Mucosa of rectum (tissue), 2 donors: Measurements from ENCODE around the gene BUD31.
A peak's percentile ranks its signal among the peaks of the same experiment; 100 is the strongest.

Experiments used
- H3K27ac ChIP-seq, 2 donors: one replicate each; pipeline ENCODE4 v1.7.0; 2013; ENCODE audit warnings: inconsistent platforms in 2 of 2, low read depth in 2 of 2, low read length in 2 of 2
- H3K27me3 ChIP-seq, 2 donors: one replicate each; pipeline ENCODE4 v1.7.0; 2013; ENCODE audit warnings: low read length in 2 of 2; ENCODE audit not compliant: control insufficient read depth in 2 of 2, insufficient read depth in 2 of 2
- H3K36me3 ChIP-seq, 2 donors: one replicate each; pipeline ENCODE4 v1.7.0; 2013; ENCODE audit warnings: low read length in 2 of 2; ENCODE audit not compliant: control insufficient read depth in 2 of 2, insufficient read depth in 2 of 2
- H3K4me1 ChIP-seq, 2 donors: one replicate each; pipeline ENCODE4 v1.7.0; 2013; ENCODE audit warnings: low read length in 2 of 2, mild to moderate bottlenecking in 1 of 2; ENCODE audit not compliant: control insufficient read depth in 2 of 2, insufficient read depth in 2 of 2
- H3K4me3 ChIP-seq, 2 donors: one replicate each; pipeline ENCODE4 v1.7.0; 2013; ENCODE audit warnings: low read length in 2 of 2
- H3K9ac ChIP-seq, 2 donors: one replicate each; pipeline ENCODE4 v1.7.0; 2013; ENCODE audit warnings: low read length in 2 of 2, low read depth in 1 of 2, mild to moderate bottlenecking in 1 of 2
- H3K9me3 ChIP-seq, 2 donors: one replicate each; pipeline ENCODE4 v1.7.0; 2013; ENCODE audit warnings: low read length in 2 of 2; ENCODE audit not compliant: control insufficient read depth in 2 of 2
- donor health status: healthy.
- donor health status: Normal muscosa, but diverticular disease.

Gene BUD31

DNA sequence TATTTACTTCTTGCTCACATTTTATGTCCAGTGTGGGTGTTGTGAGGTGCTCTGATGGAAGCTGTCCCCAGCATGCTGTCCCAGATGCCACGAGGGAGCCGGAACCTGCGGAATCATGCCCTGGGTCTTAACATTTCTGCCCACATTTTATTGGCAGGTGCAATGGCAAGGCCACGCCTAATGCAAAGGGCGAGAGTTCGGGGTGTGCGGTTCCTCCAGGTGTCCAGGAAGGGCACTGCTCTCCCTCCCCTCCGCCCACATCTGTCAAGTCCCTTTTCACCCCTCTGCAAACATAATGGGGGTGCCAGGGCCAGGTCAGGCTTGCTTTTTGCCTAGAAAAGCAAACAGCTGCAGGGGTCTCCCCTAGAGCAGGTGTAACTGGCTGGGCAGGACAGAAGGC, 16.7 kb upstream of the BUD31 start:
- H3K9me3 ChIP-seq = no peaks in the 10 kb centered on the region
- H3K27ac ChIP-seq = peak overlapping the region in 1 of 2 donors; percentile 66
- H3K36me3 ChIP-seq = peaks cover 44 to 54% of the 10 kb centered on the region in 2 donors
- no peaks in the 10 kb centered on the region for H3K27me3 ChIP-seq
- peak overlapping the region in 1 of 2 donors; percentile 74 for H3K4me3 ChIP-seq
- peak overlapping the region in 1 of 2 donors; percentile 63 for H3K9ac ChIP-seq
- H3K4me1 ChIP-seq = peaks cover 16 to 19% of the 10 kb centered on the region in 2 donors

DNA sequence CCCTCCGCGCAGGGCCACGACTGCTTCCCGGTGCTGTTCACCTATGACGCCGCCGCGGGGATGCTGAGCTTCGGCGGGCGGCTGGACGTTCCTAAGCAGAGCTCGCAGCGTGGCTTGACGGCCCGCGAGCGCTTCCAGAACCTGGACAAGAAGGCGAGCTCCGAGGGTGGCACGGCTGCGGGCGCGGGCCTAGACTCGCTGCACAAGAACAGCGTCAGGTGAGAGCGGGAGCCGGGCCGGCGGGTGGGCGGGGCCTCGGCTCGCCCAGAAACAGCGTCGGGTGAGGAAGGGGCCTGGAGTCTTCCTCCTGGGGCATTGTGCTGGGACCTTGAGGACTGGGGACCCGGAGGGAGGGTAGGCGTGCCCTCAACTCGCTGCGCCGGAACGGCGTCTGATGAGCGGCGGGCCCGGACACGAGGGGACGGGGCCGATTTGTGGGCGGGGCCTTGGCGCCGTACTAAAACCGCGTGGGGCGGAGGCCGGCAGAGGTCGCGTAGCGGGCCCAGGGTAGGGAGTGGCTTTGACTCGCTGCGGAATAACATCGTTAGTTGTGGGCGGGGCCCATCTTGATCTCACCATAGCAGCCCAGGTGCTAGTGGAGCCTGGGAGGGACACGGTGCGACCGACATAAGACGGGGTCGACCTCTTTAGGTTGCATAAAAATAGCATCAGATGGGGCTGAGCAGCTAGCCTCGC, 16.0 kb upstream of the BUD31 start:
- H3K4me3 ChIP-seq = peak overlapping the region; percentile 74 to 76
- H3K27ac ChIP-seq = peak overlapping the region; percentile 48 to 66
- H3K36me3 ChIP-seq = peaks cover 51 to 59% of the 10 kb centered on the region in 2 donors
- no peaks in the 10 kb centered on the region for H3K9me3 ChIP-seq
- peaks cover 16 to 19% of the 10 kb centered on the region in 2 donors for H3K4me1 ChIP-seq
- peak overlapping the region; percentile 47 to 63 for H3K9ac ChIP-seq
- no peaks in the 10 kb centered on the region for H3K27me3 ChIP-seq

DNA sequence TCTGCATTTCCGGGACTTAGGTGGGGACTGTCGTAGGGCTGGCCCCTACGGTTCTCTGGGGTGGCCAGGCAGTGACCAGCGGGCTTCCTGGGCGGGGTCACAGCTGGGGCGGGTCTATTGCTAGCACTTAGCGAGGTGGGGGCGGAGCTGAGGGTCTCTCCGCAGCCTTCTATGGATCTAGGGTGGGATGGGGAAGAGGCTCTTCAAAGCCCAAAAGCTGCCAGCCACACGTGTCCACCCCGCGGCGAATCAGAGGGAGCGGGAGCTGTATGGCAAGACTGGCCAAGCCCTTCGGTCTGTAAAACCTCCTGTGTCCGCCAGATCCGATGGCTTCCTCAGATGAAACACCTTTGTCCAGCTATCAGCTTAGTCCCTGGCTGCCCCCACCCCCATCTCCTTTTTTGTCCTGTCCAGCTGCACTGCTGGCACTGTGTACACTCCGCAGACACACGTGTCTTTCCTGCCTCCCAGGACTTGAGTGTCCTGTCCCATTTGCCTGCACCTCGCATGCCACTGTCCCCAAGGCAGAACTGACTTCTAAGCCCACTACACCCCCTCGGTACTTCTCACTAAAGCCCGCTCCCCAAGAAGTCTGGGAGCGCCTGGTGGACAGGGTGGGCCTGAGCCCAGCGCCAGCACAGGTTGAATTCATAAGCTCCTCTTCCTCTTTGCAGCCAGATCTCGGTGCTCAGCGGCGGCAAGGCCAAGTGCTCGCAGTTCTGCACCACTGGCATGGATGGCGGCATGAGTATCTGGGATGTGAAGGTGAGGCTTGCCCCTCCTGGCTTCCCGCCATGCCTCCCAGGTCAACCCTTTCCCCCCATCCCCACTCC, 15.2 kb upstream of the BUD31 start:
- peaks cover 16 to 19% of the 10 kb centered on the region in 2 donors for H3K4me1 ChIP-seq
- H3K4me3 ChIP-seq = peak overlapping the region; percentile 74 to 76
- peak overlapping the region; percentile 47 to 63 for H3K9ac ChIP-seq
- no peaks in the 10 kb centered on the region for H3K9me3 ChIP-seq
- H3K27me3 ChIP-seq = no peaks in the 10 kb centered on the region
- H3K36me3 ChIP-seq = peaks cover 50 to 59% of the 10 kb centered on the region in 2 donors
- H3K27ac ChIP-seq = peak overlapping the region; percentile 48 to 66

DNA sequence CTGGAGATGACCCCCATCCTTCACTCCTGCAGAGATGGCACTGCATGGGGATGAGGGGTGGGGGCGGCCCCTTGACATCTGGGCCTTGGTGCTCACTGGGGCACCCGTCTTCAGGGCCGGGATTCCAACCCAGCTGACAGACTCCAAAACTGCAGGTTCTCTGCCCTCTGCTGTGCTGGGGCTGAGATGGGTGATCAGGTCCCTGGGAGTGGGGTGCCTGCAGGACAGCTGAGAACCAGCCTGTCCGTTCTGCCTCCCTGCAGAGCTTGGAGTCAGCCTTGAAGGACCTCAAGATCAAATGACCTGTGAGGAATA, 14.6 kb upstream of the BUD31 start:
- Histone ChIP-seq H3K27me3 (no peaks in the 10 kb centered on the region), H3K36me3 (peaks cover 55 to 65% of the 10 kb centered on the region in 2 donors), H3K4me1 (peaks cover 16 to 19% of the 10 kb centered on the region in 2 donors), H3K9ac (no peak overlapping the region), H3K4me3 (no peak overlapping the region), H3K9me3 (no peaks in the 10 kb centered on the region), H3K27ac (no peak overlapping the region)

DNA sequence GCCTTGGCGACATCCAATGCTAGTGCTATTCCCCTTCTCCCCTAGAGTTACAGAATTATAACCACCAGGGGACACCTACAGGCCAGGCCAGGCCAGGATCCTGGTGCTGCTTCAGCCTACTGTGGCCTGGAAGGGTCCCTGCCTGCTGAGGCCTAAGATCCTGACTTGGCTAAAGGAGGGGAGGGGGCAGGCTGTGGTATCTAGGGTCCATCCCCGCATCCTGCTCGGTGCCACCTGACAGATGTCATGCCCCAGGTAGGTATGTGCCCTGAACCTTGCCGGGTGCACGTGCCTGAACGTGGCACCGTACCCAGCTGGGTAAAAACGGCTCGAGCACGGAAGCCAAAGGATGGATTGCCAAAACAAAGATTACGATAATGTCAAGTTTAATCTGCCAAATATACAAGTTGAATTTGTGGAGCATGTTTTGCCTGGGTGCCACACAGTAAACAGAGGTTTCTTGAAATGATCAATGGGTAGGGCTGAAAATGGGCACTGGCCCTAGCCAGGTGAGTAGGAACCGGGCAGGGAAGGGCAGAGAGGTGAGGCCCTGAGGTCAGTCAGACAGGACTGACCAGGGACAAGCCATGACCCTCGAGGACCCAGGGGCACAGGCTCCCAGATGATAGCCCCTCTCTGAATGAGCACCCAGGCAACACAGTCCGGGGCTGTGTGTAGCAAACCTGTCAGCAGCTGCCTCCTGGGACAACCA, 13.0 kb upstream of the BUD31 start:
- Histone ChIP-seq H3K9me3 (no peaks in the 10 kb centered on the region), H3K4me1 (peaks cover 16 to 19% of the 10 kb centered on the region in 2 donors), H3K27me3 (no peaks in the 10 kb centered on the region), H3K9ac (no peak overlapping the region), H3K36me3 (peaks cover 60 to 72% of the 10 kb centered on the region in 2 donors), H3K4me3 (no peak overlapping the region), H3K27ac (no peak overlapping the region)

DNA sequence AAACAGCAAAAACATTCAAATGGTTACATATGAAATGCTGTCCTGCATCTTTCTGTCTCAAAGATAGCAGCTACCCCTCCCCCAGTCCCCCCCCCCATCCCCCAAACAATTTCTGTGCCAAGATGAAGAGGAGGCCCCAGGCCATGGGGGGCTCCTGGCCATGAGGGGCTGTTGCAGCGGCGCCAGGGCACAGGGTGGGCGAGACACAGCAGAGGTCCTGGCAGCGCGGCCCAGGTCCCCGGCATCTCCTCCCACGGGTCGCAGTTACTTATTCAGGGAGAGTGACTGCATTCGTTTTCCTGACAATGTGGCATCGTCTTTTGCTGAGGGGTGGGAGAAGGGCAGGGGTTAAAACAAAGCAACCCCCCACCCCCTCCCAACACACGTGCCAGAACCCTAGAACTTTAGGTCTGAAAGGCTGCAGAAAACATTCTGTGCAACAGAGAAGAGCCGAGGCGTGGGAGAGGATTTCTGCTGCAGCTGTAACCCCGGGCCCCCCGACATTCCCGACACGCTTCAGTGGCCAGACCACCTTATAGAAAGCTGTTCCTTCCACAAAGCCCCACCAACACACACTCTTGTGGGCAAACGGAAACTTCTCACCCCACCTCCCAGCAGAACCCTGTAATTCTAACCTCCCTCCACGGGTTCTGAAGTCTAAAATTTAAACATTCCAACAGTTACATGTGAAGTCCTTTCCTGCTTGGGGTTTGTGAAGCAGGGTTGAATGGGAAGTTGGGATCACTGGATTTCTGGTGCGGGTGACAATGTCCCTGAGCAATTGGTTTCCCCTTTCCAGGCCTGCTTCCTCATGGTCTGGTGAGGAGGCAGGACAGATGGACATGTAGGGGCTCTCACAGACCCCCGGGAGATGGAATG, 12.1 kb upstream of the BUD31 start:
- Histone ChIP-seq H3K9me3 (no peaks in the 10 kb centered on the region), H3K27me3 (no peaks in the 10 kb centered on the region), H3K9ac (no peak overlapping the region), H3K4me3 (no peak overlapping the region), H3K36me3 (peaks cover 57 to 71% of the 10 kb centered on the region in 2 donors), H3K27ac (no peak overlapping the region), H3K4me1 (peaks cover 16 to 19% of the 10 kb centered on the region in 2 donors)

DNA sequence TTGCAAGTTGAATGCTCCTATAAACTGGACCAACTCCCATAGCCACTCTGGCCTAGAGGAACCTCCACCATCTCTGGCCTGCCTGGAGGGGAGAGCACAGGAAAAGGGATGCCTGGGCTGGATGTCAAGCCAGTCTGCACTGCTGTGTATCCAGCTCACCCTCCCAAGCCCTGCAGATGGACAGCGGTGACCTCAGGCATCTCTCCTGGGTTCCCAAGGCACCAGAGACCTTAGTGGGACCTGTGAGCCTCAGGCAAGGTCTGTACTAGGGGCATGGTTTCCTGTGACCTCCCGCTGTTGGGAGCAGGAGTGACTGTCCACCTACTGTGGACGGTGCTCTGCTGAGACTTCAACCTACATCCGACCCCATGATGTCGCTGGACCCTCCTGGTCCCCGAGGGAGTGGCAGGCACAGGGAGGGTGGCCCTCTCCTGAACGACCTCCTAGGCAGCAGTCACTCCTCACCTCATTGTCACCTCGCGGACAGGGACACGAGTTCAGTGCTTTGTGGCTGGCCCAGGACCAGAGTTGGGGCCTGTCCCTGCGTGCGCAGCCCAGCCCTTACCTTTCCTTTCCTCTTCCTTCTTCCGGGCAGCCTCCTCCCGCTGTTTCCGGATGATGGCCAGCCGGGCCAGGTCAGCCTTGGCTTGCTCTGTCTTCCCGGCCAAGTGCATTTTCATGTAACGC, 11.3 kb upstream of the BUD31 start:
- H3K9ac ChIP-seq = no peak overlapping the region
- H3K9me3 ChIP-seq = no peaks in the 10 kb centered on the region
- H3K27ac ChIP-seq = no peak overlapping the region
- H3K4me1 ChIP-seq = peaks cover 13 to 14% of the 10 kb centered on the region in 2 donors
- peaks cover 57 to 68% of the 10 kb centered on the region in 2 donors for H3K36me3 ChIP-seq
- no peaks in the 10 kb centered on the region for H3K27me3 ChIP-seq
- no peak overlapping the region for H3K4me3 ChIP-seq

DNA sequence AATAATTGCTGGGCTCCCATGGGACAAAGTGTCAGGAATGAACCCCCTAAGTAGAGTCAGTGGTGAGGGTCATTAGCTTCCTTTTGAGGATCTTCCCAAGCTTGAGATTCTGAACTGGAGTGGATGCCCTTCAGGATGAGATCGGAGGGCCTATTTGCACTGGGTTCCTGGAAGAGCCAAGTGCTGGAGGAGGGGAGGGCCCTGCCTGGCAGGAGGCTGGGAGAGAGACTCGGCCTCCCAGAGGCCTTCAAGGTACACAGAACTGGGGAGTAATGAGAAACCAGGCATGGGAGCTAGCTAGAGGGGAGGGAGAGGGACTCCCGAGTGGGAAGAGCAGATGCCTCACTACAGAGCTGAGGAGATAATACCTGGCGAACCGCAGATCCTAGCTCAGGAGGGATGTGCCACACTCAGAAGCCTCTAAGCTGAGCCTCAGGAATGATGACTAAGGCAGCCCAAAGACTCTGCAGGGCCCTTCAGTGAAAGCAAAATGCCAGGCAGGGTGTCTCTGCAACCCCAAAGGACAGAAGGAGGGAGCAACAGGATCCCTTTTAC, 9.8 kb upstream of the BUD31 start:
- H3K9ac ChIP-seq = no peak overlapping the region
- H3K4me3 ChIP-seq = no peak overlapping the region
- no peak overlapping the region for H3K27ac ChIP-seq
- H3K4me1 ChIP-seq = peaks cover 0 to 2% of the 10 kb centered on the region in 2 donors
- no peaks in the 10 kb centered on the region for H3K9me3 ChIP-seq
- H3K36me3 ChIP-seq = peaks cover 63 to 81% of the 10 kb centered on the region in 2 donors
- no peaks in the 10 kb centered on the region for H3K27me3 ChIP-seq

DNA sequence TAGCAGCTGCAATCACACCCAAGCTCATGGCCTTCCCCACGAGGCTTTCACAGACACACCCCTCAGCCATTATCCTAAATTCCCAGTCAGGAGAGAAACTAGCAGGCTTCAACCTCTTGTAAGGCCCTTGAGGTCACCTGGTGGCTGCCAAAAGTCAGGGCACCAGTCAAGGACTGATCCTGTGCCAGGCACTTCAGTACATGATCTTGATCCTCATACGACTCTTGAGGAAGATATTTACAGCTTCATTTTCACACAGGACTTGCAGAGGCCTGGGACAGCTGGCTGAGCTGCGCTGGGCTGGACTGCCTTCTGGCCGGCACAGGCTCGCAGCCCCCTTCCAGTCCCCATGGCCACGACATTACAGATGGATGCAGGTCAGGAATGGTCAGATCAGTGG, 9.2 kb upstream of the BUD31 start:
- H3K9ac ChIP-seq = no peak overlapping the region
- H3K27ac ChIP-seq = no peak overlapping the region
- H3K27me3 ChIP-seq = no peaks in the 10 kb centered on the region
- H3K4me3 ChIP-seq = no peak overlapping the region
- peaks cover 66 to 84% of the 10 kb centered on the region in 2 donors for H3K36me3 ChIP-seq
- H3K9me3 ChIP-seq = no peaks in the 10 kb centered on the region
- no peaks in the 10 kb centered on the region for H3K4me1 ChIP-seq
